ENCODE results near the gene CEMIP2. TPM values are rescaled to one million over a fixed set of nuclear protein-coding genes. Genes with fewer than 3 reads are reported as not detected.
A peak's percentile ranks its signal among the peaks of the same experiment; 100 is the strongest.

Gene CEMIP2
- total and polyA plus RNA-seq, 2 of the 13 experiments (the other 11 are each of a cell fraction or from before 2014, with no cell fraction given): 94.3 to 128 TPM

GRCh38 chr9:71680189-71680980 is 87.9 kb downstream of the CEMIP2 start (continued):
- TF ChIP-seq DRAP1 (CRISPR knock-in tag; IDR thresholded peaks at IDR 0.05) (no peak), CEBPZ (IDR thresholded peaks at IDR 0.05; ENCODE audit: low read length) (no peak), STAT6 (CRISPR knock-in tag; IDR thresholded peaks at IDR 0.05; ENCODE audit: borderline replicate concordance) (no peak), TFDP2 (CRISPR knock-in tag; IDR thresholded peaks at IDR 0.05) (no peak), RNF2 (conservative IDR thresholded peaks at IDR 0.05; ENCODE audit: low read depth) (no peak), JUN (CRISPR knock-in tag; IDR thresholded peaks at IDR 0.05) (no peak), HDAC6 (IDR thresholded peaks at IDR 0.05; ENCODE audit: low read depth, low read length) (no peak), ZNF441 (CRISPR knock-in tag; IDR thresholded peaks at IDR 0.05; ENCODE audit: borderline replicate concordance) (no peak), SRSF9 (IDR thresholded peaks at IDR 0.05; ENCODE audit: borderline replicate concordance, insufficient read depth, low read depth, low read length, poor library complexity, severe bottlenecking) (no peak), HDAC2 (CRISPR knock-in tag; IDR thresholded peaks at IDR 0.05) (peak; percentile 46; the same call in 1 of the 2 replicates), PBX2 (CRISPR knock-in tag; IDR thresholded peaks at IDR 0.05) (no peak), ASH2L (IDR thresholded peaks at IDR 0.05; ENCODE audit: insufficient read length, low read depth, low read length) (peak; percentile 61), ZNF256 (CRISPR knock-in tag; conservative IDR thresholded peaks at IDR 0.05) (no peak), ZSCAN20 (CRISPR knock-in tag; IDR thresholded peaks at IDR 0.05; ENCODE audit: borderline replicate concordance) (0 out of 2 replicates have a peak, but pooled peaks have one; percentile 61), U2AF1 (optimal IDR thresholded peaks at IDR 0.05; ENCODE audit: low read depth, low read length) (no peak), PRPF4 (IDR thresholded peaks at IDR 0.05; ENCODE audit: low read depth, low read length, poor library complexity, severe bottlenecking) (no peak), ZFP90 (CRISPR knock-in tag; IDR thresholded peaks at IDR 0.05; ENCODE audit: borderline replicate concordance) (no peak), ZNF616 (CRISPR knock-in tag; IDR thresholded peaks at IDR 0.05; ENCODE audit: low read depth) (no peak), ZNF263 (CRISPR knock-in tag; IDR thresholded peaks at IDR 0.05) (no peak), YY1 (IDR thresholded peaks at IDR 0.05; ENCODE audit: insufficient read depth, insufficient replicate concordance, low read depth, low read length) (no peak)
